Measurements from ENCODE around the gene ANXA3.
A peak's percentile ranks its signal among the peaks of the same experiment; 100 is the strongest.

ANXA3 gene

DNA sequence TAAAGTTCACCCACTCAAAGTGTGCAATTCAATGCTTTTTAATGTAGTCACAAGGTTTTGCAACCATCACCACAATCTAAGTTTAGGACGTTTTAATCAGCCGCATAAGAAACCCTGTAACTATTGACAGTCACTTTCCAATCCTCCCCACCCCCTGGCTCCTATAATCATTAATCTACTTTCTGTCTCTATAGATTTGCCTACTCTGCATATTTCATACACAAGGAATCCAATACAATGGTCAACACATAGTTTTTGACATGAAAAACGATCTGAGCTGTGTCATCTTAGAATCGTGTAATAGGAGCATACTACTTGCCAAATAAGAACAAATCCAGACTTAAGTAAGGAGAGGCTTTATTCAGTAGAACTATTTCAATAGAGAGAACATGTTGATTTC is 47.6 kb downstream of the ANXA3 start:
- no peak for TF ChIP-seq CTCF (IDR thresholded peaks at IDR 0.05; ENCODE audit: borderline replicate concordance, control extremely low read depth, extremely low read depth, insufficient read depth, missing control alignments)
- in situ Hi-C loops (cut with MboI; ENCODE audit: low sequenced_read_pairs, unreplicated experiment): no loop called here
- DNase-seq (ENCODE audit: low spot score): no peak

- in situ Hi-C loops (cut with MboI; ENCODE audit: low sequenced_read_pairs, unreplicated experiment): no loop called here
- DNase-seq (ENCODE audit: low spot score): no peak
- no peak for TF ChIP-seq CTCF (IDR thresholded peaks at IDR 0.05; ENCODE audit: borderline replicate concordance, control extremely low read depth, extremely low read depth, insufficient read depth, missing control alignments)
These were observed 48.4 kb downstream of the ANXA3 start for GRCh38 chr4:78599931-78600375.

DNA sequence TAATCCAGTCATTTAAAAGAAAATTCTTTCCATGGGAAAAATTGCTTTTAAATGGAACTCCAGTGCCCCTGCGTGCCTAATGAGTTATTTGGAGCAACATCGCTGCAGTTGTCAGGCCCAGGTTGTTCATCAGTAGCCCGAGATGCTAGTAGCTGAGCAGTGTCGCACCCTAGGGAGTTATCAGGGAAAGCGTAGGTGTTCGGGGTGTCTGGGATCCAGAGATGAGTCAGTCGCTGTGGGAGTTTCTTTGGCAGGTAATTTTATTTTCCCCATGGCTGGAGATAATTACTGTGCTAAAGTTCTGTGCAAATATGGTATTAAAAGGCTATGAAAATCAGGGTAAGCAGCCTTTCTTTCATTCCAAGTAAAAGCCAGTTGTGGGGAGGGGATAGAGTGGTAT is 49.4 kb downstream of the ANXA3 start:
- TF ChIP-seq CTCF (IDR thresholded peaks at IDR 0.05; ENCODE audit: borderline replicate concordance, control extremely low read depth, extremely low read depth, insufficient read depth, missing control alignments): no peak
- peak; percentile 45 for DNase-seq (ENCODE audit: low spot score)
- in situ Hi-C loops (cut with MboI; ENCODE audit: low sequenced_read_pairs, unreplicated experiment): no loop called here

- no peak for TF ChIP-seq CTCF (IDR thresholded peaks at IDR 0.05; ENCODE audit: borderline replicate concordance, control extremely low read depth, extremely low read depth, insufficient read depth, missing control alignments)
- in situ Hi-C loops (cut with MboI; ENCODE audit: low sequenced_read_pairs, unreplicated experiment): no loop called here
- DNase-seq (ENCODE audit: low spot score): no peak
These were observed 50.8 kb downstream of the ANXA3 start for GRCh38 chr4:78602334-78602733.

DNA sequence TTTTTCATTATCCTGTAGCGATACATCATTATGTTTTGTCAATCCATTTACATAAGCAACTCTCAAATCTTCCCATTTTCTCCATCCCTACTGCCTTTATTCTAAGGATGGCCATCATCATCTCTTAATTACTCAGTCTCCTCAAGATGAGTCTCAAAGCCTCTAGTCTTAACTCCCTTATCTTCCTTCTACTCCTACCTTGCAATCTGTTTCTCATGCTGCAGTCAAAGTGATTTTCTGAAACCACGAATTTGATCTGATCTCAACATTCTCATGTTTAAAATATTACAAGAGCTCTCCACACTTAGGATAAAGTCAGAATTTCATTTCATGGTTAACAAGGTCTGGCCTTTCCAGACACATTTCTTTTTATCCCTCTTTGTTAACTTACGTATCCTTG is 51.8 kb downstream of the ANXA3 start:
- in situ Hi-C loops (cut with MboI; ENCODE audit: low sequenced_read_pairs, unreplicated experiment): no loop called here
- no peak for DNase-seq (ENCODE audit: low spot score)
- TF ChIP-seq CTCF (IDR thresholded peaks at IDR 0.05; ENCODE audit: borderline replicate concordance, control extremely low read depth, extremely low read depth, insufficient read depth, missing control alignments): no peak

DNA sequence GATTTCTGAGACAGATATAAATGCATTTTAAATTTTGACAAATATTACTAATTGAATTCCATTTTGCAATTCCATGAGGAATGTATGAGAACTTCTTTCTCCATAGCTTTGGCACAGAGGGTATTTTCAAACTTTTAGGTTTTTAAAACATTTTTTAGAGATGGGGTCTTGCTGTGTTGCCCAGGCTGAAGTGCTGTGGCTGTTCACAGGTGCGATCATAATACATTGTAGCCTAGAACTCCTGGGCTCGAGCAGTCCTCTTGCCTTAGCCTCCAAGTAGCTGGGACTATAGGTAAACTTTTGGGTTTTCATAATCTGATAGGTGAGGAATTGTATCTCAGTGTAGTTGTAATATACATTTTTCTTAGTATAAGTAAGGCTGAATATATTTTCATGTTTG is 53.4 kb downstream of the ANXA3 start:
- no peak for TF ChIP-seq CTCF (IDR thresholded peaks at IDR 0.05; ENCODE audit: borderline replicate concordance, control extremely low read depth, extremely low read depth, insufficient read depth, missing control alignments)
- DNase-seq (ENCODE audit: low spot score): no peak
- in situ Hi-C loops (cut with MboI; ENCODE audit: low sequenced_read_pairs, unreplicated experiment): no loop called here

GRCh38 chr4:78606035-78606434 is 54.5 kb downstream of the ANXA3 start:
- in situ Hi-C loops (cut with MboI; ENCODE audit: low sequenced_read_pairs, unreplicated experiment): no loop called here
- no peak for TF ChIP-seq CTCF (IDR thresholded peaks at IDR 0.05; ENCODE audit: borderline replicate concordance, control extremely low read depth, extremely low read depth, insufficient read depth, missing control alignments)
- DNase-seq (ENCODE audit: low spot score): no peak
